Stromal cell of bone marrow (primary cell): Measurements from ENCODE around the gene SMARCD2.
"Not testable (repeated sequence)": the region's sequence is repeated elsewhere in the genome, so short reads cannot be mapped to it uniquely, and the experiment has no call there.

Source experiments
- DNase-seq: peaks from one replicate; pipeline ENCODE4 v3.0.0-alpha.2; 2012; ENCODE audit warnings: low read depth

Gene SMARCD2

DNA sequence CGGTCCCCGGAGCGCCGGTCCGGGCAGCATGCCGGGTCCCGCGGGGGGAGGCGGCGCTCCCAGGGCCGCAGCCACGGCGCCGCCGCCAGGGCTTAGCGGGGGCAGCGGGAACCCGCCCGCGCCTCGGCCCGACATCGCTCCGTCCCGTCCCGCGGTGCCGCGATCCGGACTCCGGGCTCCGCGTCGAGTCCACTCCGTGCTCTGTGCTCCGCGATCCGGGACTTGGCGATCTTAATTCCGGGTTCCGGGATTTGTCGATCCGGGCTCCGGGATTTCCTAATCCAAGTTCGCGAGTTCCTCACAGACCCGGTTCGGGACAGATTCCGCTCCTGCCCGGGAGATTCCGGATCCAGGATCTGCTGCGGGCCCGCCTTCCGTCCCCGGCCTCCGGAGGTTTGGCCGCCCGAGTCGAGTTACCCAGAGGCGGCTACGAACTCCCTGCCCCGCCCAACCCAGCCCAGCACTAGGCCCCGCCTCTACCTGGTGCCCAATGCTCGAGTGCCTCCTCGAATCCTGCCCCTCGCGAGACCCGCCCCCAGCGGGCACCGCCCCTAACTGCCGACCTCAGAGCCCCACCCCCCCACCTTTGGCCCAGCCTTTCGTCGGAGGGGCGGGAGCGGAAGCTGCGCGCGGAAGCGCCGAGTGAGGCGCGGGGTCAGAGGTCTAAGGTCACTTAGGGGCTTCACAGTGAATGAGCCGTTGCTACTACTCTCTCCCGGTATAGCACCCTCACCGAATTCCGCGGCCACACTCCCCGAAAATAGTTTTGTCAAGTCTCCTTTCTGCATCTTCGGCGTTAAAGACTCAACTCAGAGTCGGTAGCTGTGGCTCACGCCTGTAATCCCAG lies at the start of gene SMARCD2:
SMARCD2 (minus strand) TSS at position 146 of the 847 bp plus-strand sequence; CDS start at position 135, 11 bp downstream.
- DNase-seq = peak; percentile 98

DNA sequence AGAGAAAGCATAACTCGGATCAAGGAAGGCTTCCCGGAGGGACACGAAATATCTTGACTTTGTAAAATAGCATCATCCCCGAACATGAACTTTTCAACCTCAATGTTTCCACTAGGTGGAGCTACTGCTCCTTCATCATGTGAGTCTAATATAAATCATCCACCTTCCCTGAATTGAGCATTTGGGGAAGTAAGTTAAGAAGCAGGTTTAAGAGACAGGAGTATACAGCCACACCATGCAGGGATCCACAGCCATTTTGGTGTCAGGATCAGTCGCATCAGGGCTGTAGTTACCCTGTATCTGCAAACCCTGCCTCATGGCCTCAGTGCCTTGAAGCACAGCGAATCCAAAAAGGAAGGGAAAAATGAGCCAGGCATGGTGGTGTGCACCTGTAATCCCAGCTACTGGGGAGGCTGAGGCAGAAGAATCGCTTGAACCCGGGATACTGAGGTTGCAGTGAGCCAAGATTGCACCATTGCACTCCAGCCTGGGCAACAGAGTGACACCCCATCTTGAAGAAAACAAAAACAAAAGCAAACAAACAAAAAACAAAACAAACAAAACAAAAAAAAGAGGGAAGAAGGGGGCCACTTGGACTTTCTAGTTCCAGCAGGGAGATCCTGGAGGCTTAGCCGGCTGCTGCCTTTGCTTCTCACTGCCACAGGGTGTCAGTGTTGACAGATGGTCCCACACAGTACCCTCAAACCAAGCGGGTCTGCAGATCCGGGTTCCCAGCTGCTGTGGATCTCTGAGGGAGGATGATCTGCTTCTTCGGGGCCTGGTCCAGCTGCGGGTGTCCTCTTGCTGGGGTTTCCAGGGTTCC lies 46.8 kb upstream of the SMARCD2 start:
- DNase-seq = peak; percentile 6

DNA sequence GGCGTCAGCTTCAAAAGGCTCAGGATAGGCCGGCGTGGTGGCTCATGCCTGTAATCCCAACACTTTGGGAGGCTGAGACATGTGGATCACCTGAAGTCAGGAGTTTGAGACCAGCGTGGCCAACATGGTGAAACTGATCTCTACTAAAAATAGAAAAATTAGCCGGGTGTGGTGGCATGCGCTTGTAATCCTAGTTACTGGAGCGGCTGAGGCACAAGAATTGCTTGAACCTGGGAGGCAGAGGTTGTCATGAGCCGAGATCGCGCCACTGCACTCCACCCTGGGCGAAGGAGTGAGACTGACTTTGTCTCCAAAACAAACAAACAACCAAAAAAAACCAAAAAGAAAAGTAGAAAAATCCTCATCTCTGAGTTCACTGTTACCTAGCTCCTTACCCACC lies 42.6 kb upstream of the SMARCD2 start:
- DNase-seq = not testable (repeated sequence)

DNA sequence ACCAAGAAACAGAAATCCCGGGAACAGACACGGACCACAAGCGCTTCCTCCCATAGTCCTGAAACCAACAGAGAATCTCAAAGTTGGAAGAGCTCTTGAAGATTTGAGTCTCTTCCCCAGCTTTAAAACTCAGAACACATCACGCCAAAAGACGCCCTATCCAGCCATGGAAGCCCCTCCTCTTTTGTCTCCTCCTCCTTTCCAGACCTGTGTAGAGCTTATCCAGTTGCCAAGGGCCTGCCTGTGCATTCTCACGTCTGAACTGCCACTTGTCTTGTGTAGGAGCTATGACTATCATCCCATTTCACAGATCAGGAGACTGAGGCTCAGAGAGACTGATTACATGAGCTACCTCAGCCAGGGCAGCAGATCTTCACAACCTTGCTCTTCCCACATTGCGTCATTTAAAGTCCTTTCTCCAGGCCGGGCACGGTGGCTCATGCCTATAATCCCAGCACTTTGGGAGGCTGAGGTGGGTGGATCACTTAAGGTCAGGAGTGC lies 40.2 kb upstream of the SMARCD2 start:
- not testable (repeated sequence) for DNase-seq

DNA sequence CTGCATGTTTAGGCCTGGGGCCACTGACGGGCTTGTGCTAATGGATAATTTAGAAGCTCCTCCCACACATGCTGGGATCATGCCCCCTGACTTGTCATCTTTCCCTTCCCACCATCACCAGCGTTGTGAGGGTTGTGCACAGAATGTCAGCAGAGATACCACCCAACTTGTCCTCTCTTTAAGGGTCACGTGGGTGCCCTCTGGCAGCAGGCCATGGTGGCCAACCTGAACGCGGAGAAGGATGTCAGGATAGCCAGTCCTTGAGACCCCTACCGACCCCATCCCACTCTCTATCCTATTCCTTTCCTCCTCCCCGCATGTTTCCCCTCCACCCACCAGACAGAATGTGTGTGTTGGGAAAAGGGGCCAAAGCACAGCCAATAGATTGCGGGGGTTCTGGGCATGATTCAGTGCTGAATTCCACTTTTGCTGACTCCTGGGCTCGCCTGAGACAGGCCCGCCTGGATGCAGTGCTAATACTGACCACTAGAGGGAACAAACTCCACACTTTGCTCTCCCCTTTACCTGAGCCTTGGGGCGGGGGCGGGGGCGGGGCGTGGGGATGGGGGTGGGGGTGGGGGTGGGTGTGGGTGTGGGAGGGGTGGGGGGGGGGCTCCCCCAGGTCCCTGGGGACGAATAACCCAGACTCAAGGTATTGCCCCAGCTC lies 39.6 kb upstream of the SMARCD2 start, which contains the start of gene GH2:
GH2 (minus strand) TSS at position 10 of the 667 bp plus-strand sequence. CDS start 143 bp downstream, outside the sequence.
- DNase-seq = peak; percentile 15

DNA sequence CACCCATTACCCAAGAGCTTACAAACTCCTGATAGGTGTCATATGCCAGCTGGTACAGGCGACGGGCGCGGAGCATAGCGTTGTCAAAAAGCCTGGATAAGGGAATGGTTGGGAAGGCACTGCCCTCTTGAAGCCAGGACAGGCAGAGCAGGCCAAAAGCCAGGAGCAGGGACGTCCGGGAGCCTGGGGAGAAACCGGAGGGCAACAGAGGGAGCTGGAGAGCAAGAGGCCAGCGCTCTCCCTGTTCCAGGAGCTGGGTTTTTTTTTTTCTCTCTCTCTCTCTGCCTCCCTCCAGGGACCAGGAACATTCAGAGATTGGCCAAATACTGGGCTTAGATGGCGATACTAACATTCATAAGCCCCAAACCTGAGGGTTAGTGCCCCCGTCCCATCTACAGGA lies 38.9 kb upstream of the SMARCD2 start:
- DNase-seq = not testable (repeated sequence)

DNA sequence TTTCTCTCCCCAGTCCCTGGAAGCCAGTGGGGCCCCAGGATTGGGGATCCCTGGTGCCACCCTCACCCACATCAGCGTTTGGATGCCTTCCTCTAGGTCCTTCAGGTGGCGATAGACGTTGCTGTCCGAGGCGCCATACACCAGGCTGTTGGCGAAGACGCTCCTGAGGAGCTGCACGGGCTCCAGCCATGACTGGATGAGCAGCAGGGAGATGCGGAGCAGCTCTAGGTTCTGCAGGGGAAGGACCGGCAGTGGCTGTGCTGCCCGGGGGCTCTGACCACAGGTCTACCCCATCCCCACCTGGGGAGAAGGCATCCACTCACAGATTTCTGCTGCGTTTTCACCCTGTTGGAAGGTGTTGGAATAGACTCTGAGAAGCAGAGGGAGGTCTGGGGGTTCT lies 38.2 kb upstream of the SMARCD2 start:
- no peak for DNase-seq

DNA sequence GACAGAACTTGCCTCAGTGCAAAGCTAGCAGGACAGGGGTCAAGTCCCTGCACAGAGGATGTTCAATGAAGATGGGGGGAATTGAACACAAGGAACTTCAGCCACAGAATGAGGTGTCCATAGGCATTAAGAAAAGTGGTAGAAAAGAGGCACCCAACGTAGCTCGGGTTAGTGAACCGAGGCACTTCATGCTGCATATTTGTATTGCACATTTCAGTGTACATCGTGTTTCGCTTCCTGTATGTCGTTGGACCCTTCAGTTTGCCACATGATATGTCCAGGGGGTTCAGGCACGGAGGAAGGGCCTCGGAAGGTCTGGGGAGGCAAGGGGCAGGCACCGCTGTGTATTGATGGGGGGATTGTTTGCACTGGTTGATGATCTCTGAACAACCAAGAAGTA lies 35.9 kb upstream of the SMARCD2 start:
- DNase-seq = not testable (repeated sequence)

DNA sequence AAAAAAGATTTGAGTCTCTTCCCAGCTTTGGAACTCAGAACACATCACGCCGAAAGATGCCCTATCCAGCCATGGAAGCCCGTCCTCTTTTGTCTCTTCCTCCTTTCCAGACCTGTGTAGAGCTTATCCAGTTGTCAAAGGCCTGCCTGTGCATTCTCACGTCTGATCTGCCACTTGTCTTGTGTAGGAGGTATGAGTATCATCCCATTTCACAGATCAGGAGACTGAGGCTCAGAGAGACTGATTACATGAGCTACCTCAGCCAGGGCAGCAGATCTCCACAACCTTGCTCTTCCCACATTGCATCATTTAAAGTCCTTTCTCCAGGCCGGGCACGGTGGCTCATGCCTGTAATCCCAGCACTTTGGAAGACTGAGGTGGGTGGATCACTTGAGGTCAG lies 32.2 kb upstream of the SMARCD2 start:
- not testable (repeated sequence) for DNase-seq

DNA sequence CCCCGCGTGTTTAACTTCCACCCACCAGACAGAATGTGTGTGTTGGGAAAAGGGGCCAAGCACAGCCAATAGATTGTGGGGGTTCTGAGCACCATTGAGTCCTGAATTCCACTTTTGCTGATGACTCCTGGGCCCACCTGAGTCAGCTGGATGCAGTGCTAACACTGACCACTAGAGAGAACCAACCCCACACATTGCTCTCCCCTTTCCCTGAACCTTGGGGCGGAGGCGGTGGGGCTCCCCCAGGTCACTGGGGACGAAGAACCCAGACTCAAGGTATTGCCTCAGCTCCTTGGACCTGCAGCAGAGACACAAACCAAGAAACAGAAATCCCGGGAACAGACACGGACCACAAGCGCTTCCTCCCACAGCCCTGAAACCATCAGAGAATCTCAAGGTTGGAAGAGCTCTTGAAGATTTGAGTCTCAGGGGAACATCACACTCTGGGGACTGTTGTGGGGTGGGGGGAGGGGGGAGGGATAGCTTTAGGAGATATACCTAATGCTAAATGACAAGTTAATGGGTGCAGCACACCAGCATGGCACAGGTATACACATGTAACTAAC lies 31.7 kb upstream of the SMARCD2 start:
- not testable (repeated sequence) for DNase-seq

DNA sequence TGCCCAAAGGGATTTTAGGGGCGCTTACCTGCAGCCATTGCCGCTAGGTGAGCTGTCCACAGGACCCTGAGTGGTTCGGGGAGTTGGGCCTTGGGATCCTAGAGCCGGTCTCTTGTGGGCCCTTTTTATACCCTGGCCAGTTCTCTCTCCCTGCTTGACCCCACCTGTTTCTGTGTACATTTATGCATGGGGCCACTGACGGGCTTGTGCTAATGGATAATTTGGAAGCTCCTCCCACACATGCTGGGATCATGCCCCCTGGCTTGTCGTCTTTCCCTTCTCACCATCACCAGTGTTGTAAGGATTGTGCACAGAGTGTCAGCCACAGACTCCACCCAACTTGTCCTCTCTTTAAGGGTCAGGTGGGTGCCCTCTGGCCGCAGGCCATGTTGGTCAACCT lies 31.1 kb upstream of the SMARCD2 start, which contains the start of gene CSH2:
CSH2 (minus strand) TSS at position 101 of the 400 bp plus-strand sequence; CDS start at position 38, 63 bp downstream.
- DNase-seq = not testable (repeated sequence)

DNA sequence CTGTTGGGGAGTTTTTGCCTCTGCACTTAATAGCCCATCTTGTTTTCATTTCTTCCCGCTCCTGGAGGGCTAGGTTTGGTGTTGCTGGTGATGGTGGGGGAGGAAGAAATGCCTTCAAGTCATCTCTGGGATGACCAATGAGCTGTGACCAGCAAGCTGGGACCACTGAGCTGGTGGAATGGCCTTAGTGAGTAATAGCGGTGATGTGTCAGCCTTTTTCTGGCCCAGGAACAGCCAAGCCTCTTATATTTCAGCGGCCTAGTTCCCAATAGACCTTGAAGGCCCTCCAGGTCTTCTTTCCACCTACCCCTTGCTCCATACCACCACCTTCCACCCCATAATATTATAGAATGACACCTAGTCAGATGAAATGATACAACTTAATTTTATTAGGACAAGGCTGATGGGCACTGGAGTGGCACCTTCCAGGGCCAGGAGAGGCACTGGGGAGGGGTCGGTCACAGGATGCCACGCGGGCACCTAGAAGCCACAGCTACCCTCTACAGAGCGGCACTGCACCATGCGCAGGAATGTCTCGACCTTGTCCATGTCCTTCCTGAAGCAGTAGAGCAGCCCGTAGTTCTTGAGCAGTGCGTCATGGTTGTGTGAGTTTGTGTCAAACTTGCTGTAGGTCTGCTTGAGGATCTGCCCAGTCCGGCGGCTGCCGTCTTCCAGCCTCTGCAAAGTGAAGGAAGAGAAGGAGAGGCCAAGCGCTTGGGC lies 29.3 kb upstream of the SMARCD2 start:
- DNase-seq = not testable (repeated sequence)

DNA sequence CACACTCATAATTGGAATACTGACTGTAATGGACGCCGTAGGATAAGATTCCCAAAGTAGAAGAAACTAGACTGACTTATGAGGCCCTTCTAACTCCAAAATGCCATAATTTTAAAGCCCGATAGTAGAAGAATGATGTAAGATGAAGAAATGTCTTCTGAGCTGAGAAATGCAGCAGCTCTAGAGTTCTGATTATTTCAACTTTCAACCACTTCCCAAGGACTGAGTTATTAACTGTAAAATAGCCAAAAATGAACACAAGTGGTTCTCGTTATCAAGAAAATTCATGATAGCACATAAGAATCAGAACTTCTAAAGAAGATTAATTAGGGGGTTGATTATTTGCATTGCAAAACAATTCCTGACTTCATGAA lies 27.8 kb upstream of the SMARCD2 start:
- not testable (repeated sequence) for DNase-seq

DNA sequence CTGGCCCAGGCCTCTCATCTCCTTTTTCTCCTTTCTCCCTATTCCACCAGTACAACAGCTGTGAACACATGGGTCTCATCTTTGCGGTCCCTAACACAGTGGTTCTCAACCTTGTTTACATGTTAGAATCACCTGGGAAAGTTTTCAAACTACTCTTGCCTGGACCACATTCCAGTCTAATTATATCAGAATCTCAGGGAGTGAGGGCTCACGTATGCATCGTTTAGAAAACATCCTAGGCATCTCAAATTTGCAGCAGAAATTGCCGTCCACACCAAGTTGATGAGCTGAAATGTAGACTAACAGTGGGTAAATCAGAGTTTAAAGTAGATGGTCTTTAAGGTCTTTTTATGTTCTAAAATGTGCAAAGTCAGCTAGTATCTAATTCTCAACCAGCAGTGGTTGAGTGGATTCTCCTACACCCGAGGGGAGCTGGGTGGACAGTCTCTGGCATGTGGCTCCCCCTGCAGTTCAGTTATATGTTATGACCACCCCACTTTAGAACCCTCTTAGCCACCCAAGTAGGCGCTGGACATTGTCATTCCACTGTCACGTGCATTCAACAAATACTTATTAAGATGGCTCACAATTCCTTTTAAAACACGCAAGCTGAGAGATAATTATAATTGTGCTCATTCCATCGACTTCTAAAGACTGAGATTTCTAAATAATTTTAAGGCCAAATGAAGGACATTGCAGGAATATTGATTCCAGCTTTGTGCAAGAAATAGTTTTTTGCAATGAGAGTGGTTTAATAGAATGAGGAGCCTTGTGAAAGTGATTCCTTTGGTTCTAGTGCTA lies 27.2 kb upstream of the SMARCD2 start:
- not testable (repeated sequence) for DNase-seq

DNA sequence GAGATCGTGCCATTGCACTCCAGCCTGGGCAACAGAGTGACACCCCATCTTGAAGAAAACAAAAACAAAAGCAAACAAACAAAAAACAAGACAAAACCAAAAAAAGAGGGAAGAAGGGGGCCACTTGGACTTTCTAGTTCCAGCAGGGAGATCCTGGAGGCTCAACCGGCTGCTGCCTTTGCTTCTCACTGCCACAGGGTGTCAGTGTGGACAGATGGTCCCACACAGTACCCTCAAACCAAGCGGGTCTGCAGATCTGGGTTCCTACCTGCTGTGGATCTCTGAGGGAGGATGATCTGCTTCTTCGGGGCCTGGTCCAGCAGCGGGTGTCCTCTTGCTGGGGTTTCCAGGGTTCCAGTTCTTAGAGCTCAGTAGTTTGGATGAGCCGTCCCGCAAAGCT lies 24.1 kb upstream of the SMARCD2 start:
- not testable (repeated sequence) for DNase-seq

DNA sequence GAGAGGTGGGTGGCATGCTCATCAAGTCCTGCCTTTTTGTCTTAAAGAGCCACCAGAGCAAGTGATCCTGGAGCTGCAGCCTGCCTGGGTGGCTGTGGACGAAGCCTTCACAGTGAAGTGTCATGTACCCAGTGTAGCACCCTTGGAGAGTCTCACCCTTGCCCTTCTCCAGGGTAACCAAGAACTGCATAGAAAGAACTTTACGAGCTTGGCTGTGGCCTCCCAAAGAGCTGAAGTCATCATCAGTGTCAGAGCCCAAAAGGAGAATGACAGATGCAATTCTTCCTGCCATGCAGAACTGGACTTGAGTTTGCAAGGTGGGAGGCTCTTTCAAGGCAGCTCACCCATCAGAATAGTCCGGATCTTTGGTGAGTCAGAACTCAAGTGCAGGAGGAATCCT lies 16.8 kb upstream of the SMARCD2 start:
- no peak for DNase-seq

DNA sequence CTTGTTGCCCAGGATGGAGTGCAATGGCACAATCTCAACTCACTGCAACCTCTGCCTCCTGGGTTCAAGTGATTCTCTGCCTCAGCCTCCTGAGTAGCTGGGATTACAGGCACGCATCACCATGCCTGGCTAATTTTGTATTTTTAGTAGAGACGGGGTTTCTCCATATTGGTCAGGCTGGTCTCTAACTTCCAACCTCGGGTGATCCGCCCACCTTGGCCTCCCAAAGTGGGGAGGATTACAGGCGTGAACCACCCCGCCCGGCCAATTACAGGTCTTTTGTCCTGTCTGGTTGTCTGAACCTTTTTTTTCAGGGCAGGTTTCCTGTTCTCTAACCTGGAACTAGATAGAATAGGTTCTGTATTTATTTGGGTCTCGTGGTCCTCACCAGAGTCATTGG lies 13.9 kb upstream of the SMARCD2 start:
- DNase-seq = not testable (repeated sequence)

DNA sequence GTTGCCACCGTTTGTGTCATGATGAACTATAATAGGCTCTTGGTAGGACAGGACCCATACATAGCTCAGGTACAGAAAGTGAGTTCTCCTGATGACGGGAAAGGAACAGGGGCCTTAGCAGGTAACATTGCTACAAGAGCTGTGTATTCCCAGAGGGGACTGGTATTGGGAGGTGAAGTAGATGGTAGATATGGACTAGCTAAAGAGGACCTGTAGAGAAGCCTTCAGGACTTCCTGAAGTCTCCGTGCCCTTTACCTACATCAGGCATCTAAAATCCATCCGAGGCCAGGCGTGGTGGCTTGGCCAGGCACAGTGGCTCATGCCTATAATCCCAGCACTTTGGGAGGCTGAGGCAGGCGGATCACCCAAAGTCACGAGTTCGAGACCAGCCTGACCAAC lies 12.7 kb upstream of the SMARCD2 start:
- no peak for DNase-seq

DNA sequence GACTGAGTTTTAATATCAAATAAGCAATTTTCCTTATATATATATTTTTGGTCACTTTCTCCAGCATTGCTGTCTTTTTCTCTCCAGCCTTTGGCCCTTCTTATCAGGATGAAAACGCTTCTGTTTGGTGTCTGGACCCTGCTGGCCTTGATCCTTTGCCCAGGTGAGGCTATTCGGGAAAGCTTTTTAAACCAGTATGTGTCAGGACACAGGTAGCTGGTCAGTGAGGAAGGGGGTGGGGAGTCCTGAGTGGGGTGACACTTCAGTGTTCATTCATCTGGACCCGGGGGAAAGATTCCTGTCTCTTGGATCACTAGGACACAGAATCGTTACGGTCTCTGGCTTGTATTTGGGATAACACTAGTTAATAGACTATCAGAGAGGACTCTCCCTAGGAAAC lies 12.2 kb upstream of the SMARCD2 start:
- no peak for DNase-seq

DNA sequence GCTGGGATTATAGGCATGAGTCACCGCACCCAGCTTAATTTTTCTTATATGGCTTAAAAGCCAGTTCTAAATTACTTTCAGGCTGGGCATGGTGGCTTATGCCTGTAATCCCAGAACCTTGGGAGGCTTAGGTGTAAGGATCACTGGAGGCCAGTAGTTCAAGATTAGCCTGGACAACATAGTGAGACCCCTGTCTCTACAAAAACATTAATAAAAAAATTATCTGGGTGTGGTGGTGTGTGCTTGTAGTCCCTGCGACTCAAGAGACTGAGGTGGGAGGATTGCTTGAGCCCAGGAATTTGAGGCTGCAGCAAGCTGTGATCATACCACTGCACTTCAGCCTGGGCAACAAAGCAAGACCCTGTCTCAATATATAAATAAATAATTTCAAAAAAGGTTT lies 10.8 kb upstream of the SMARCD2 start:
- DNase-seq = no peak
